Measurements from ENCODE around the gene LIMS1. TPM values are rescaled to one million over a fixed set of nuclear protein-coding genes. Genes with fewer than 3 reads are reported as not detected.

The LIMS1 gene
- total and polyA plus RNA-seq, 2 of the 13 experiments (the other 11 are each of a cell fraction or from before 2014, with no cell fraction given): 38.3 to 49.6 TPM

- no peak for TF ChIP-seq FIP1L1 (IDR thresholded peaks at IDR 0.05; ENCODE audit: borderline replicate concordance, insufficient read depth, low read depth, low read length)
- 0 out of 2 replicates have a peak, but pooled peaks have one; percentile 13 for TF ChIP-seq ZNF121 (CRISPR knock-in tag; IDR thresholded peaks at IDR 0.05)
- TF ChIP-seq FOXK2 (IDR thresholded peaks at IDR 0.05): no peak
- peak; percentile 99 for TF ChIP-seq ZMYM4 (CRISPR knock-in tag; IDR thresholded peaks at IDR 0.05)
- TF ChIP-seq TCF12 (IDR thresholded peaks at IDR 0.05): no peak
- TF ChIP-seq TCF12 (CRISPR knock-in tag; IDR thresholded peaks at IDR 0.05): peak; percentile 68
- TF ChIP-seq CCAR2 (optimal IDR thresholded peaks at IDR 0.05; ENCODE audit: low read depth, low read length): no peak
- TF ChIP-seq ZNF577 (CRISPR knock-in tag; IDR thresholded peaks at IDR 0.05; ENCODE audit: borderline replicate concordance, low read depth): no peak
- TF ChIP-seq ETS1 (CRISPR knock-in tag; IDR thresholded peaks at IDR 0.05): peak; percentile 89; the same call in 1 of the 2 replicates
- TF ChIP-seq ZZZ3 (CRISPR knock-in tag; IDR thresholded peaks at IDR 0.05; ENCODE audit: borderline replicate concordance): peak; percentile 98; the same call in 1 of the 2 replicates
- TF ChIP-seq KLF13 (CRISPR knock-in tag; IDR thresholded peaks at IDR 0.05): 0 out of 2 replicates have a peak, but pooled peaks have one; percentile 68
- peak; percentile 73; the same call in 1 of the 2 replicates for TF ChIP-seq PAX8 (CRISPR knock-in tag; IDR thresholded peaks at IDR 0.05; ENCODE audit: borderline replicate concordance)
- TF ChIP-seq NKX3-1 (CRISPR knock-in tag; IDR thresholded peaks at IDR 0.05): peak; percentile 90
- TF ChIP-seq ZNF512 (CRISPR knock-in tag; IDR thresholded peaks at IDR 0.05): no peak; the same call in 1 of the 2 replicates
- TF ChIP-seq ZNF879 (CRISPR knock-in tag; IDR thresholded peaks at IDR 0.05): peak; percentile 68; the same call in 1 of the 2 replicates
- TF ChIP-seq SNRNP70 (IDR thresholded peaks at IDR 0.05; ENCODE audit: low read depth, low read length): no peak
- peak; percentile 65 for TF ChIP-seq FOSL1 (CRISPR knock-in tag; IDR thresholded peaks at IDR 0.05; ENCODE audit: borderline replicate concordance)
- peak; percentile 96 for TF ChIP-seq NCOA1 (CRISPR knock-in tag; IDR thresholded peaks at IDR 0.05)
- TF ChIP-seq GLMP (CRISPR knock-in tag; IDR thresholded peaks at IDR 0.05; ENCODE audit: borderline replicate concordance): no peak; the same call in 1 of the 2 replicates
- TF ChIP-seq ZGPAT (CRISPR knock-in tag; IDR thresholded peaks at IDR 0.05): peak; percentile 98
- peak; percentile 96 for TF ChIP-seq IKZF4 (CRISPR knock-in tag; IDR thresholded peaks at IDR 0.05; ENCODE audit: borderline replicate concordance, low read depth, not compliant biosample characterization)
- TF ChIP-seq TRIM24 (CRISPR knock-in tag; IDR thresholded peaks at IDR 0.05): no peak
- peak; percentile 93 for TF ChIP-seq ZFP1 (CRISPR knock-in tag; IDR thresholded peaks at IDR 0.05)
- no peak for TF ChIP-seq JDP2 (CRISPR knock-in tag; IDR thresholded peaks at IDR 0.05; ENCODE audit: borderline replicate concordance)
- peak; percentile 100 for TF ChIP-seq KAT8 (CRISPR knock-in tag; IDR thresholded peaks at IDR 0.05)
These were observed 185.1 kb downstream of the LIMS1 start, which contains the start of gene RANBP2 (continued) for GRCh38 chr2:108719149-108720044.
